H1 (cell line): Measurements from ENCODE around the gene ASTN2. TPM values are rescaled to one million over a fixed set of nuclear protein-coding genes. Genes with fewer than 3 reads are reported as not detected.
A peak's percentile ranks its signal among the peaks of the same experiment; 100 is the strongest.

Experiments
- CTCF ChIA-PET: fragments of 300-600 bp; sonication (Branson Sonifier 250); formaldehyde crosslinking; loops from one replicate; lab custom pipeline; 2021; ENCODE audit not compliant: partially characterized antibody; lab: Charles Lee
- POLR2A ChIA-PET: fragments of 300-600 bp; sonication (Branson Sonifier 250); formaldehyde crosslinking; loops from one replicate; lab custom pipeline; 2021; ENCODE audit warnings: inconsistent platforms; ENCODE audit not compliant: partially characterized antibody; lab: Charles Lee
- DNase-seq, 2 experiments: peaks; one replicate each; pipeline versions ENCODE4 v3.0.0 to v3.0.0-alpha.2; 2010 to 2022; ENCODE audit warnings: low spot score in 2 of 2, low read depth in 1 of 2, mixed read lengths in 1 of 2
- FAIRE-seq: peaks from 2 replicates; lab custom pipeline; 2011; peaks lifted over from hg19 to GRCh38; lab: Jason Lieb, UNC
- H2AFZ ChIP-seq: 2 replicates; pipeline ENCODE4 v1.8.1; 2012; ENCODE audit warnings: low read length, inconsistent platforms
- H2AK5ac ChIP-seq: 2 replicates; pipeline ENCODE4 v1.6.1; 2013; ENCODE audit warnings: low read depth, low read length
- H2BK120ac ChIP-seq: replicated peaks from 2 replicates; pipeline ENCODE3; 2013; ENCODE audit warnings: low read depth, low read length, inconsistent platforms
- H2BK12ac ChIP-seq: 2 replicates; pipeline ENCODE4 v1.6.1; 2013; ENCODE audit warnings: low read depth, low read length
- H2BK15ac ChIP-seq: 2 replicates; pipeline ENCODE4 v1.6.1; 2013; ENCODE audit warnings: low read length
- H2BK20ac ChIP-seq: 2 replicates; pipeline ENCODE4 v1.6.1; 2013; ENCODE audit warnings: low read length
- H2BK5ac ChIP-seq: 2 replicates; pipeline ENCODE4 v1.6.1; 2013; ENCODE audit warnings: low read depth, low read length
- H3K14ac ChIP-seq: 2 replicates; pipeline ENCODE4 v1.6.1; 2013; ENCODE audit warnings: inconsistent platforms; ENCODE audit not compliant: insufficient read length
- H3K18ac ChIP-seq: 2 replicates; pipeline ENCODE4 v1.6.1; 2013; ENCODE audit warnings: low read length; ENCODE audit errors: extremely low read depth
- H3K23ac ChIP-seq: 2 replicates; pipeline ENCODE4 v1.6.1; 2013; ENCODE audit warnings: inconsistent platforms; ENCODE audit not compliant: insufficient read length
- H3K23me2 ChIP-seq: 2 replicates; pipeline ENCODE4 v1.6.1; 2013; ENCODE audit warnings: low read depth, low read length
- H3K27ac ChIP-seq: 2 replicates; pipeline ENCODE4 v1.6.1; 2011; ENCODE audit warnings: low read depth, low read length, inconsistent platforms
- H3K27me3 ChIP-seq, 4 experiments: replicated peaks in 1 of 4; 1 replicate in 1 of 4; 2 replicates in 3 of 4; pipeline versions ENCODE4 v1.6.1 to v1.8.1; 2011 to 2013; ENCODE audit warnings: low read length in 3 of 4, mild to moderate bottlenecking in 3 of 4, inconsistent platforms in 2 of 4, mixed read lengths in 2 of 4, moderate library complexity in 1 of 4; ENCODE audit not compliant: control insufficient read depth in 3 of 4, insufficient read depth in 3 of 4; ENCODE audit errors: extremely low read depth in 1 of 4
- H3K36me3 ChIP-seq, 4 experiments: 2 replicates each; pipeline versions ENCODE4 v1.6.1 to v1.8.1; 2011 to 2013; ENCODE audit warnings: mild to moderate bottlenecking in 4 of 4, low read length in 3 of 4, moderate library complexity in 2 of 4, control low read depth in 1 of 4, inconsistent platforms in 1 of 4; ENCODE audit not compliant: insufficient read depth in 4 of 4, control insufficient read depth in 2 of 4
- H3K4ac ChIP-seq: replicated peaks from 2 replicates; pipeline ENCODE3; 2013; ENCODE audit warnings: low read length, low read depth, mixed read lengths, inconsistent platforms; ENCODE audit not compliant: insufficient read length
- H3K4me1 ChIP-seq, 4 experiments: replicated peaks in 1 of 4; 1 replicate in 1 of 4; 2 replicates in 3 of 4; pipeline versions ENCODE4 v1.6.1 to v1.8.1; 2011 to 2013; ENCODE audit warnings: low read length in 3 of 4, inconsistent platforms in 2 of 4, mixed read lengths in 1 of 4; ENCODE audit not compliant: insufficient read depth in 4 of 4, control insufficient read depth in 3 of 4
- H3K4me2 ChIP-seq, 2 experiments: 2 replicates each; pipeline versions ENCODE4 v1.6.1 to v1.8.1; 2011 to 2013; ENCODE audit warnings: low read depth in 2 of 2, low read length in 2 of 2, control low read depth in 1 of 2, inconsistent platforms in 1 of 2, mild to moderate bottlenecking in 1 of 2; ENCODE audit not compliant: insufficient read depth in 1 of 2
- H3K4me3 ChIP-seq, 4 experiments: fragments of 200-600, 300-600 bp in 1 of 4; sonication (generic), shearing (Covaris generic), sonication (Bioruptor Twin) in 1 of 4; 2 replicates each; pipeline versions ENCODE4 v1.5.1 to v1.8.1; 2011 to 2016; ENCODE audit warnings: low read length in 4 of 4, low read depth in 3 of 4, control low read depth in 2 of 4, inconsistent platforms in 2 of 4, mild to moderate bottlenecking in 2 of 4, mixed read lengths in 1 of 4, moderate library complexity in 1 of 4; ENCODE audit not compliant: insufficient read depth in 2 of 4; ENCODE audit errors: extremely low read depth in 1 of 4
- H3K56ac ChIP-seq: replicated peaks from 2 replicates; pipeline ENCODE3; 2013; ENCODE audit warnings: low read depth, mild to moderate bottlenecking, mixed read lengths, low read length, inconsistent platforms; ENCODE audit not compliant: insufficient read length
- H3K79me1 ChIP-seq: 2 replicates; pipeline ENCODE4 v1.6.1; 2013; ENCODE audit warnings: low read depth, low read length, control low read depth
- H3K79me2 ChIP-seq, 2 experiments: 2 replicates each; pipeline versions ENCODE4 v1.6.1 to v1.8.1; 2012 to 2013; ENCODE audit warnings: low read length in 2 of 2, mild to moderate bottlenecking in 2 of 2, inconsistent platforms in 1 of 2; ENCODE audit not compliant: insufficient read depth in 2 of 2, control insufficient read depth in 1 of 2
- H3K9ac ChIP-seq, 4 experiments: replicated peaks in 1 of 4; 1 replicate in 1 of 4; 2 replicates in 3 of 4; pipeline versions ENCODE4 v1.6.1 to v1.8.1; 2011 to 2013; ENCODE audit warnings: low read depth in 3 of 4, low read length in 3 of 4, control low read depth in 2 of 4, mild to moderate bottlenecking in 2 of 4, moderate library complexity in 2 of 4, inconsistent platforms in 1 of 4; ENCODE audit errors: extremely low read depth in 1 of 4
- H3K9me3 ChIP-seq, 2 experiments: 2 replicates each; pipeline versions ENCODE4 v1.6.1 to v1.8.1; 2012 to 2013; ENCODE audit warnings: mild to moderate bottlenecking in 2 of 2, moderate library complexity in 2 of 2, control low read depth in 1 of 2, inconsistent platforms in 1 of 2, low read depth in 1 of 2, low read length in 1 of 2, mixed read lengths in 1 of 2; ENCODE audit not compliant: insufficient read depth in 2 of 2
- H4K20me1 ChIP-seq, 2 experiments: replicated peaks in 1 of 2; 2 replicates each; pipeline versions ENCODE3 to v1.8.1; 2011 to 2013; ENCODE audit warnings: inconsistent platforms in 2 of 2, low read length in 2 of 2, mild to moderate bottlenecking in 1 of 2; ENCODE audit not compliant: insufficient read depth in 2 of 2, control insufficient read depth in 1 of 2
- H4K5ac ChIP-seq: 2 replicates; pipeline ENCODE4 v1.6.1; 2013; ENCODE audit warnings: low read length, low read depth, mixed read lengths, inconsistent platforms; ENCODE audit not compliant: insufficient read length
- H4K8ac ChIP-seq: 2 replicates; pipeline ENCODE4 v1.8.0; 2013; ENCODE audit warnings: mild to moderate bottlenecking, moderate library complexity, low read length, inconsistent platforms; ENCODE audit not compliant: insufficient read depth; ENCODE audit errors: extremely low read depth
- H4K91ac ChIP-seq: replicated peaks from 2 replicates; pipeline ENCODE3; 2013; ENCODE audit warnings: low read length, mixed read lengths, inconsistent platforms; ENCODE audit not compliant: insufficient read length
- JUN ChIP-seq: IDR thresholded peaks from 2 replicates; pipeline ENCODE4 v1.6.1; 2011; ENCODE audit warnings: low read depth, mild to moderate bottlenecking, improper control_type of control experiment, low read length
- RNF2 ChIP-seq: fragments of 200-900, 300-1000 bp; sonication (generic); IDR thresholded peaks from 2 replicates; pipeline ENCODE4 v1.7.1; 2016; ENCODE audit warnings: borderline replicate concordance, low read depth, mild to moderate bottlenecking, antibody characterized with exemption, low read length; ENCODE audit not compliant: poor library complexity, severe bottlenecking; ENCODE audit errors: missing control alignments
- SUZ12 ChIP-seq: fragments of 200-600 bp; sonication (generic); IDR thresholded peaks from 2 replicates; pipeline ENCODE4 v1.6.1; 2012; ENCODE audit warnings: mild to moderate bottlenecking, inconsistent platforms, low read length, moderate library complexity, mixed read lengths
- WGBS, 2 experiments: shearing (Covaris generic) in 1 of 2; methylation state at CpG; one replicate each; pipeline versions ENCODE4 v1.1.6 to v1.1.7; 2013 to 2015; ENCODE audit warnings: low lambda C conversion rate in 2 of 2, mixed read lengths in 2 of 2, inconsistent platforms in 1 of 2, low coverage in 1 of 2, missing lambda C conversion rate in 1 of 2; ENCODE audit not compliant: insufficient replicate concordance in 2 of 2, insufficient coverage in 1 of 2, insufficient read length in 1 of 2; ENCODE audit errors: extremely low coverage in 1 of 2, missing lambda C conversion rate in 1 of 2; 5-methylcytosine and 5-hydroxymethylcytosine counted together
- polyA plus RNA-seq, 7 experiments: library from polyadenylated mRNA; depleted of rRNA in 3 of 7; stranded (reverse) in 5 of 7; unstranded in 2 of 7; fragments of >200 nt in 5 of 7; fragments of 200-250 nt in 2 of 7; gene quantifications; 1 replicate in 5 of 7; 2 replicates in 1 of 7; 4 replicates in 1 of 7; pipeline versions ENCODE4 v1.2.1 to v1.2.3, GENCODE V29; 2011 to 2013; ENCODE audit warnings: missing spikeins in 2 of 7, mixed read lengths in 2 of 7
- total RNA-seq: library from RNA; stranded (reverse); fragmentation: NEBNext Ultra II Directional; extraction: Animal tissue kit (Norgen Biotek cat#: 25700); gene quantifications from 2 replicates; pipeline ENCODE4 v1.2.1, GENCODE V29; 2021

Gene ASTN2
- total and polyA plus RNA-seq, 2 of the 8 experiments (the other 6 are each of a cell fraction or from before 2014, with no cell fraction given): 8.2 to 13.7 TPM

- H3K4ac ChIP-seq: no peak overlapping the region
- 80% methylated on average over 4 of the region's 4 CpGs; no CpG with 5 or more reads in 1 of the 2 experiments for WGBS, 2 experiments
- TF ChIP-seq SUZ12 (no peak), JUN (no peak), RNF2 (no peak)
- H2BK20ac ChIP-seq: peak overlapping the region; percentile 23
- no peaks in the 10 kb centered on the region for H3K79me2 ChIP-seq
- H3K4me2 ChIP-seq: no peak overlapping the region; a peak in 1 of 4 replicates
- POLR2A ChIA-PET: interaction anchor here (1.2 kb wide), 1 partner anchor 9 kb away, joined by 4 read pairs; no protein-coding TSS in a partner anchor
- no peak overlapping the region for H2AK5ac ChIP-seq
- H3K27me3 ChIP-seq: no peaks in the 10 kb centered on the region
- H2BK5ac ChIP-seq: 0 out of 2 replicates have a peak overlapping the region, but pooled peaks have one; percentile 48
- no peak overlapping the region for H2BK120ac ChIP-seq
- H4K5ac ChIP-seq: no peak overlapping the region
- H3K79me1 ChIP-seq: no peaks in the 10 kb centered on the region
- no peaks in the 10 kb centered on the region for H4K20me1 ChIP-seq
- no peak overlapping the region for H3K14ac ChIP-seq
- DNase-seq: no peak
- H3K4me3 ChIP-seq: no peak overlapping the region
- H3K9me3 ChIP-seq: no peaks in the 10 kb centered on the region
- H4K91ac ChIP-seq: no peak overlapping the region
- peaks cover 6 to 31% (median 21%) of the 10 kb centered on the region in 4 experiments for H3K4me1 ChIP-seq
- no peak overlapping the region for H4K8ac ChIP-seq
- no peak overlapping the region for H2AFZ ChIP-seq
- H3K23me2 ChIP-seq: no peaks in the 10 kb centered on the region; the same call in 1 of the 2 replicates
- H3K56ac ChIP-seq: no peak overlapping the region
- no peak for FAIRE-seq
- no peak overlapping the region for H3K23ac ChIP-seq
- H3K36me3 ChIP-seq: no peaks in the 10 kb centered on the region
- H2BK12ac ChIP-seq: no peak overlapping the region
- H3K9ac ChIP-seq: no peak overlapping the region
- peak overlapping the region; percentile 57; the same call in 1 of the 2 replicates for H3K18ac ChIP-seq
- H3K27ac ChIP-seq: no peak overlapping the region
- CTCF ChIA-PET: no interaction called here
- peak overlapping the region; percentile 97; the same call in 1 of the 2 replicates for H2BK15ac ChIP-seq
These were observed 320.7 kb downstream of the ASTN2 start for GRCh38 chr9:117093891-117094844.
